LNCaP clone FGC (cell line): ENCODE results near the gene ASAP2.

Experiments
- DNase-seq: peaks from one replicate; pipeline ENCODE4 v3.0.0-alpha.2; 2011; ENCODE audit warnings: low read depth
- H3K4me3 ChIP-seq: 2 replicates; pipeline ENCODE4 v1.5.1; 2011; ENCODE audit warnings: mild to moderate bottlenecking, low read depth, low read length, control low read depth
- CTCF ChIP-seq: IDR thresholded peaks from 2 replicates; pipeline ENCODE4 v1.5.1; 2012; ENCODE audit warnings: mild to moderate bottlenecking; ENCODE audit not compliant: control insufficient read depth, insufficient read depth; ENCODE audit errors: extremely low read depth

The ASAP2 gene

GRCh38 chr2:9308186-9308955 lies 101.8 kb downstream of the ASAP2 start:
- no peak for TF ChIP-seq CTCF
- H3K4me3 ChIP-seq: no peak overlapping the region
- no peak for DNase-seq

- TF ChIP-seq CTCF: no peak
- no peak overlapping the region for H3K4me3 ChIP-seq
- DNase-seq: no peak
Observed at GRCh38 chr2:9309147-9309546, 102.5 kb downstream of the ASAP2 start.

- H3K4me3 ChIP-seq: no peak overlapping the region
- no peak for TF ChIP-seq CTCF
- no peak for DNase-seq
Observed at GRCh38 chr2:9310377-9310776, 103.8 kb downstream of the ASAP2 start.

GRCh38 chr2:9310798-9311197 lies 104.2 kb downstream of the ASAP2 start:
- no peak for TF ChIP-seq CTCF
- H3K4me3 ChIP-seq: no peak overlapping the region
- DNase-seq: no peak

GRCh38 chr2:9311488-9311887 lies 104.9 kb downstream of the ASAP2 start:
- no peak for TF ChIP-seq CTCF
- H3K4me3 ChIP-seq: no peak overlapping the region
- no peak for DNase-seq

- no peak overlapping the region for H3K4me3 ChIP-seq
- TF ChIP-seq CTCF: no peak
- DNase-seq: no peak
Observed at GRCh38 chr2:9312591-9312990, 106.0 kb downstream of the ASAP2 start.

GRCh38 chr2:9313443-9313842 lies 106.8 kb downstream of the ASAP2 start:
- H3K4me3 ChIP-seq: no peak overlapping the region
- DNase-seq: no peak
- TF ChIP-seq CTCF: no peak
